ENCODE results near the gene LRSAM1. TPM values are rescaled to one million over a fixed set of nuclear protein-coding genes. Genes with fewer than 3 reads are reported as not detected.

The LRSAM1 gene
- polyA plus RNA-seq, 1 experiment: 3.4 TPM

GRCh38 chr9:127437497-127438264 lies 13.6 kb upstream of the LRSAM1 start:
- no peak overlapping the region for H3K27ac ChIP-seq (ENCODE audit: low read depth, low read length)
- POLR2A ChIA-PET: interaction anchor here (0.6 to 1.0 kb wide), 2 partner anchors 14 to 564 kb away, joined by 3 read pairs; partner anchors contain the start of gene ZNF79
- CTCF ChIA-PET: interaction anchor here (0.6 kb wide), 2 partner anchors 118 to 193 kb away, joined by 5 to 12 read pairs; no protein-coding TSS in a partner anchor
- H3K27me3 ChIP-seq (ENCODE audit: control insufficient read depth, insufficient read depth, low read length): no peaks in the 10 kb centered on the region
- H3K4me3 ChIP-seq (ENCODE audit: low read depth, low read length): no peak overlapping the region
- no peak for DNase-seq (ENCODE audit: low read depth, low spot score)
- H3K9me3 ChIP-seq (ENCODE audit: control insufficient read depth, insufficient read depth, low read length): peaks cover 4% of the 10 kb centered on the region
- TF ChIP-seq CTCF (IDR thresholded peaks at IDR 0.05; ENCODE audit: low read depth, low read length): peak; percentile 19; the same call in 1 of the 2 replicates

DNA sequence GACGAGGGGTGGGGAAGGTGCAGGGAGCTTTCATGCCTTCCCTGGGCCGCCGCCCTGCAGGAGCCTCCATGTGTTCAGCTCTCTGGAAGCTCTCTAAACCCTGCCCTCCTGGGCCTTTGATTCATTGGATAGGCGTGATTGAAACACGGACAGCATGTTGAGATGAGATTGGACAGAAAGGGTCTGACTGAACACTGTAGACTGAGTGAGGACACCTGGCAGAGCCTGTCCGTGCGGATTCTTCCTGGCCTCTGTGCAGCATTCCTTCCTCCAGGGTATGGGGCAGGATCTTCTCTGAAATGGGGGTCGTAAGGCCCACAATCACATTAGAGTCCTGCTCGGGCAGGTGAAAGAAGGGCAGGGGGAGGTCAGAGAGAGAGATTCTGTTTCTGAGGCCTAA lies 12.9 kb upstream of the LRSAM1 start:
- POLR2A ChIA-PET: interaction anchor here (0.6 kb wide), 1 partner anchor 563 kb away, joined by 3 read pairs; no protein-coding TSS in a partner anchor
- H3K27me3 ChIP-seq (ENCODE audit: control insufficient read depth, insufficient read depth, low read length): no peaks in the 10 kb centered on the region
- H3K9me3 ChIP-seq (ENCODE audit: control insufficient read depth, insufficient read depth, low read length): peaks cover 9% of the 10 kb centered on the region
- DNase-seq (ENCODE audit: low read depth, low spot score): no peak
- CTCF ChIA-PET: no interaction called here
- no peak overlapping the region for H3K27ac ChIP-seq (ENCODE audit: low read depth, low read length)
- no peak for TF ChIP-seq CTCF (IDR thresholded peaks at IDR 0.05; ENCODE audit: low read depth, low read length)
- H3K4me3 ChIP-seq (ENCODE audit: low read depth, low read length): no peak overlapping the region

DNA sequence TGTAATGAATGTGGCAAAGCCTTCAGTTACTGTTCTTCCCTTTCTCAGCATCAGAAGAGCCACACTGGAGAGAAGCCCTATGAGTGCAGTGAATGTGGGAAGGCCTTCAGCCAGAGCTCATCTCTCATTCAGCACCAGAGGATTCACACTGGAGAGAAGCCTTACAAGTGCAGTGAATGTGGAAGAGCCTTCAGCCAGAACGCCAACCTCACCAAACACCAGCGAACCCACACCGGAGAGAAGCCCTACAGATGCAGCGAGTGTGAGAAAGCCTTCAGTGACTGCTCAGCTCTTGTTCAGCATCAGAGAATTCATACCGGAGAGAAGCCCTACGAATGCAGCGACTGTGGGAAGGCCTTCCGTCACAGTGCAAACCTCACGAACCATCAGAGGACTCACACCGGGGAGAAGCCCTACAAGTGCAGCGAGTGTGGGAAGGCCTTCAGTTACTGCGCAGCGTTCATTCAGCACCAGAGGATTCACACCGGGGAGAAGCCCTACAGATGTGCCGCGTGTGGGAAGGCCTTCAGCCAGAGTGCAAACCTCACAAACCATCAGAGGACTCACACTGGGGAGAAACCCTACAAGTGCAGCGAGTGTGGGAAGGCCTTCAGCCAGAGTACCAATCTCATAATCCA lies 6.9 kb upstream of the LRSAM1 start:
- Histone ChIP-seq H3K27me3 (ENCODE audit: control insufficient read depth, insufficient read depth, low read length) (no peaks in the 10 kb centered on the region), H3K27ac (ENCODE audit: low read depth, low read length) (peak overlapping the region; percentile 39), H3K4me3 (ENCODE audit: low read depth, low read length) (no peak overlapping the region), H3K9me3 (ENCODE audit: control insufficient read depth, insufficient read depth, low read length) (peaks cover 41% of the 10 kb centered on the region)
- no peak for TF ChIP-seq CTCF (IDR thresholded peaks at IDR 0.05; ENCODE audit: low read depth, low read length)
- POLR2A ChIA-PET: interaction anchor here (0.7 to 2.2 kb wide), 4 partner anchors 11 to 454 kb away, joined by 3 to 8 read pairs (median 5); partner anchors contain the start of genes SLC2A8 and ZNF79
- CTCF ChIA-PET: no interaction called here
- no peak for DNase-seq (ENCODE audit: low read depth, low spot score)

DNA sequence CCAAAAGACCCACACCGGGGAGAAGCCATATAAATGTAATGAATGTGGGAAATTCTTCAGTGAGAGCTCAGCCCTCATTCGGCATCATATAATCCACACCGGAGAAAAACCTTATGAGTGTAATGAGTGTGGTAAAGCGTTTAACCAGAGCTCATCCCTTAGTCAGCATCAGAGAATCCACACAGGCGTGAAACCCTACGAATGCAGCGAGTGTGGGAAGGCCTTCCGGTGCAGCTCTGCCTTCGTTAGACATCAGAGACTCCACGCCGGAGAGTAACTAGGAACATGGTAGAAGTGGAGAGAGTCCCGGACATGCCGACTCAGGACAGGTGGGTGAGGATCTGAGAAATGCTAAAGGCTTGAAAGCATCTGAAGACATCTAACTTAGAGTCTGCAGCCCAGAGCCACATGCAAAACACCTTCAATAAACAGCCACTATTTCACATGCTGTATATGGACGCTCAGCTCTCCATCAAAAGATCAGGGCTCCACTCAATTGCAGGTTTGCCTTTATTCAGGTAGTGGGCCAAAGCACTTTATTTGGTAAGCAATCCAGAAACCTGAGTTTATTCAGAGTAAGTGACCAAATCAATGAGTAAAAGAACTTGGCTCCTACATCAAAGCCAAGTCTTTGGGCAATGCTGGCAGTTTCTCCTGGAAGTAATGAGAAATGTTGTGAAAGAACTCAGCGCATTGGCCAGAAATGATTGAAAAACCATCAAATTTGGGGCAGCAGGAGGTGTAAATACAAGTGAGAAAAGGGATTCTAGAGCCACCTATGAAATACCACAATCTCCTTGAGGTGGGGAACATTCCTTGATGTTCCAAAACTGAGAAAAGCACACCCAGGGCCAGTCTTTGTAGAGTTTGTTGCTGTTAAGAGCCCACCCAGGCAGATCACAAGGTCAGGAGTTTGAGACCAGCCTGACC lies 6.1 kb upstream of the LRSAM1 start:
- no peak for DNase-seq (ENCODE audit: low read depth, low spot score)
- peaks cover 41% of the 10 kb centered on the region for H3K9me3 ChIP-seq (ENCODE audit: control insufficient read depth, insufficient read depth, low read length)
- TF ChIP-seq CTCF (IDR thresholded peaks at IDR 0.05; ENCODE audit: low read depth, low read length): no peak
- ChIA-PET CTCF (no interaction called here), POLR2A (no interaction called here)
- H3K4me3 ChIP-seq (ENCODE audit: low read depth, low read length): no peak overlapping the region
- H3K27ac ChIP-seq (ENCODE audit: low read depth, low read length): no peak overlapping the region
- no peaks in the 10 kb centered on the region for H3K27me3 ChIP-seq (ENCODE audit: control insufficient read depth, insufficient read depth, low read length)

Data from AG04450 (cell line).